ENCODE results near the gene POP7.
"Not testable (repeated sequence)": the region's sequence is repeated elsewhere in the genome, so short reads cannot be mapped to it uniquely, and the experiment has no call there.

Gene POP7

GRCh38 chr7:100705753-100706671, at the start of gene POP7:
POP7 (plus strand) TSS chr7:100706121; CDS start chr7:100706831, 710 bp downstream.
- Histone ChIP-seq H3K9ac (ENCODE audit: low read depth in 1 of 2, low read length in 2 of 2) (peak within 1 kb of the TSS; percentile 79 to 97), H3K36me3 (ENCODE audit: control insufficient read depth in 2 of 2, insufficient read depth in 2 of 2, low read length in 2 of 2) (peaks cover 0 to 2% of the 10 kb centered on the region in 2 donors), H3K27ac (ENCODE audit: low read depth in 2 of 2, low read length in 2 of 2) (peak within 1 kb of the TSS; percentile 85 to 97), H3K9me3 (ENCODE audit: control insufficient read depth in 2 of 2, low read length in 2 of 2) (no peaks in the 10 kb centered on the region), H3K4me1 (ENCODE audit: control insufficient read depth in 2 of 2, insufficient read depth in 2 of 2, low read length in 2 of 2) (peaks cover 13 to 15% of the 10 kb centered on the region in 2 donors), H3K27me3 (ENCODE audit: control insufficient read depth in 2 of 2, insufficient read depth in 2 of 2, low read length in 2 of 2) (no peaks in the 10 kb centered on the region), H3K4me3 (ENCODE audit: low read length in 2 of 2) (peak within 1 kb of the TSS; percentile 88 to 93)

GRCh38 chr7:100662194-100662776, 43.6 kb upstream of the POP7 start:
- not testable (repeated sequence) for H3K9ac ChIP-seq (ENCODE audit: low read depth in 1 of 2, low read length in 2 of 2); H3K4me1 ChIP-seq (ENCODE audit: control insufficient read depth in 2 of 2, insufficient read depth in 2 of 2, low read length in 2 of 2); H3K4me3 ChIP-seq (ENCODE audit: low read length in 2 of 2); H3K36me3 ChIP-seq (ENCODE audit: control insufficient read depth in 2 of 2, insufficient read depth in 2 of 2, low read length in 2 of 2); H3K9me3 ChIP-seq (ENCODE audit: control insufficient read depth in 2 of 2, low read length in 2 of 2); H3K27ac ChIP-seq (ENCODE audit: low read depth in 2 of 2, low read length in 2 of 2); H3K27me3 ChIP-seq (ENCODE audit: control insufficient read depth in 2 of 2, insufficient read depth in 2 of 2, low read length in 2 of 2)

- Histone ChIP-seq H3K9me3 (ENCODE audit: control insufficient read depth in 2 of 2, low read length in 2 of 2) (no peaks in the 10 kb centered on the region), H3K36me3 (ENCODE audit: control insufficient read depth in 2 of 2, insufficient read depth in 2 of 2, low read length in 2 of 2) (no peaks in the 10 kb centered on the region), H3K27ac (ENCODE audit: low read depth in 2 of 2, low read length in 2 of 2) (no peak overlapping the region), H3K27me3 (ENCODE audit: control insufficient read depth in 2 of 2, insufficient read depth in 2 of 2, low read length in 2 of 2) (no peaks in the 10 kb centered on the region), H3K4me1 (ENCODE audit: control insufficient read depth in 2 of 2, insufficient read depth in 2 of 2, low read length in 2 of 2) (no peaks in the 10 kb centered on the region), H3K9ac (ENCODE audit: low read depth in 1 of 2, low read length in 2 of 2) (no peak overlapping the region), H3K4me3 (ENCODE audit: low read length in 2 of 2) (no peak overlapping the region)
These were observed 40.7 kb upstream of the POP7 start for GRCh38 chr7:100665168-100665726.

DNA sequence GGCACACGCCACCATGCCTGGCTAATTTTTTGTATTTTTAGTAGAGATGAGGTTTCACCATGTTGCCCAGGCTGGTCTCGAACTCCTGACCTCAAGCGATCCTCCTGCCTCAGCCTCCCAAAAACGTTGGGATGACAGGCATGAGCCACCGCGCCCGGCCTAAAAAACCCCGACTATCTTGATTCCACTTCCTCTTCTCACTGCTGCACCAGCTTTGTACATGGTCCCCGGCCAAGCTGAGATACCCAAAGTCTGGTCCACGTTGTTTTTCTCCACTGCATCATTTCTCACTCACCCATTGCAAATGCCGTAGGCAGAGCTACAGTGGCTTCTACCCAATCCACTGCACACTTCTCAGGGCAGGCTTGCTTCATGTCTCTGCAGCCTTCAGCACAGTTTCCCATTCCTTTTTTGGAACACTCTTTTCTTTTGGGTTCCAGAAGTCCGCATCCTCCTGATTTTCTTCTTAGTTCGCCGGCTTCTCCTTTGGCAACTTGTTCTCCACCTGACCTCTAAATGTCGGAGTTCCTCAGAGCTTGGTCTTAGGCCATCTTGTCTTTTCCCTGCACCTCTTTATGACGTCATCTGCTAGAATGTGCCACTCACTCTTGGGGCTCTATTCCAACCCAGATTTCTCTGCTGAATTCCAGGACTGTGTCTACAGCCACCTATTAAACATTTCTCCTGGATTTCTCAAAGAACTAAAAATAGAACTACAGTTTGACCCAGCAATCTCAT, 38.4 kb upstream of the POP7 start:
- no peak overlapping the region for H3K27ac ChIP-seq (ENCODE audit: low read depth in 2 of 2, low read length in 2 of 2)
- no peaks in the 10 kb centered on the region for H3K36me3 ChIP-seq (ENCODE audit: control insufficient read depth in 2 of 2, insufficient read depth in 2 of 2, low read length in 2 of 2)

DNA sequence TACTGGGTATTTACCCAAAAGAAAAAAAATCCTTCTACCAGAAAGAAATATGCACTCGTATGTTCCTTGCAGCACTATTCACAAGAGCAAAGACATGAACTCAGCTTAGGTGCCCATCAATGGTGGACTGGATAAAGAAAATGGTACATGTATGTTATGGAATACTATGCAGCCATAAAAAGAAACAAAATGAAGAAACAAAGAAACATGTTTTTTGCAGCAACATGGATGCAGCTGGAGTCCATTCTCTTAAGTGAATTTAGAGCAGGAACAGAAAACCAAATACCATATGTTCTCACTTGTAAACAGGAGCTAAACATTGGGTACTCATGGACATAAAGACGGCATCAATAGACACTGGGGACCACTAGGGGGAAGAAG, 37.9 kb upstream of the POP7 start:
- H3K36me3 ChIP-seq (ENCODE audit: control insufficient read depth in 2 of 2, insufficient read depth in 2 of 2, low read length in 2 of 2), result no peaks in the 10 kb centered on the region
- no peak overlapping the region for H3K4me3 ChIP-seq (ENCODE audit: low read length in 2 of 2)
- no peak overlapping the region for H3K27ac ChIP-seq (ENCODE audit: low read depth in 2 of 2, low read length in 2 of 2)
- H3K9me3 ChIP-seq (ENCODE audit: control insufficient read depth in 2 of 2, low read length in 2 of 2), result no peaks in the 10 kb centered on the region
- H3K4me1 ChIP-seq (ENCODE audit: control insufficient read depth in 2 of 2, insufficient read depth in 2 of 2, low read length in 2 of 2), result peaks cover 2 to 4% of the 10 kb centered on the region in 2 donors
- H3K27me3 ChIP-seq (ENCODE audit: control insufficient read depth in 2 of 2, insufficient read depth in 2 of 2, low read length in 2 of 2), result no peaks in the 10 kb centered on the region
- H3K9ac ChIP-seq (ENCODE audit: low read depth in 1 of 2, low read length in 2 of 2), result no peak overlapping the region

More for the DNA sequence above, 38.4 kb upstream of the POP7 start:
- Histone ChIP-seq H3K9ac (ENCODE audit: low read depth in 1 of 2, low read length in 2 of 2) (no peak overlapping the region), H3K9me3 (ENCODE audit: control insufficient read depth in 2 of 2, low read length in 2 of 2) (no peaks in the 10 kb centered on the region), H3K4me3 (ENCODE audit: low read length in 2 of 2) (no peak overlapping the region), H3K4me1 (ENCODE audit: control insufficient read depth in 2 of 2, insufficient read depth in 2 of 2, low read length in 2 of 2) (no peaks in the 10 kb centered on the region), H3K27me3 (ENCODE audit: control insufficient read depth in 2 of 2, insufficient read depth in 2 of 2, low read length in 2 of 2) (no peaks in the 10 kb centered on the region)

- not testable (repeated sequence) for H3K27me3 ChIP-seq (ENCODE audit: control insufficient read depth in 2 of 2, insufficient read depth in 2 of 2, low read length in 2 of 2); H3K27ac ChIP-seq (ENCODE audit: low read depth in 2 of 2, low read length in 2 of 2); H3K4me1 ChIP-seq (ENCODE audit: control insufficient read depth in 2 of 2, insufficient read depth in 2 of 2, low read length in 2 of 2); H3K4me3 ChIP-seq (ENCODE audit: low read length in 2 of 2); H3K9ac ChIP-seq (ENCODE audit: low read depth in 1 of 2, low read length in 2 of 2); H3K36me3 ChIP-seq (ENCODE audit: control insufficient read depth in 2 of 2, insufficient read depth in 2 of 2, low read length in 2 of 2); H3K9me3 ChIP-seq (ENCODE audit: control insufficient read depth in 2 of 2, low read length in 2 of 2)
These were observed 36.8 kb upstream of the POP7 start for GRCh38 chr7:100669106-100669505.

- H3K9me3 ChIP-seq (ENCODE audit: control insufficient read depth in 2 of 2, low read length in 2 of 2), result no peaks in the 10 kb centered on the region
- peaks cover 2 to 6% of the 10 kb centered on the region in 2 donors for H3K4me1 ChIP-seq (ENCODE audit: control insufficient read depth in 2 of 2, insufficient read depth in 2 of 2, low read length in 2 of 2)
These were observed 35.8 kb upstream of the POP7 start for GRCh38 chr7:100670074-100670473.

GRCh38 chr7:100671353-100672327, 34.3 kb upstream of the POP7 start:
- Histone ChIP-seq H3K9ac (ENCODE audit: low read depth in 1 of 2, low read length in 2 of 2) (no peak overlapping the region), H3K36me3 (ENCODE audit: control insufficient read depth in 2 of 2, insufficient read depth in 2 of 2, low read length in 2 of 2) (peaks cover under 1 to 3% of the 10 kb centered on the region in 2 donors)

More at GRCh38 chr7:100670074-100670473, 35.8 kb upstream of the POP7 start:
- Histone ChIP-seq H3K27ac (ENCODE audit: low read depth in 2 of 2, low read length in 2 of 2) (no peak overlapping the region), H3K4me3 (ENCODE audit: low read length in 2 of 2) (no peak overlapping the region), H3K9ac (ENCODE audit: low read depth in 1 of 2, low read length in 2 of 2) (no peak overlapping the region), H3K36me3 (ENCODE audit: control insufficient read depth in 2 of 2, insufficient read depth in 2 of 2, low read length in 2 of 2) (no peaks in the 10 kb centered on the region), H3K27me3 (ENCODE audit: control insufficient read depth in 2 of 2, insufficient read depth in 2 of 2, low read length in 2 of 2) (no peaks in the 10 kb centered on the region)

GRCh38 chr7:100673302-100673941, 32.5 kb upstream of the POP7 start, which contains the start of gene GNB2:
GNB2 (plus strand) TSS chr7:100673740; CDS start chr7:100676266, 2,526 bp downstream.
- peaks cover 6 to 11% of the 10 kb centered on the region in 2 donors for H3K4me1 ChIP-seq (ENCODE audit: control insufficient read depth in 2 of 2, insufficient read depth in 2 of 2, low read length in 2 of 2)
- H3K9ac ChIP-seq (ENCODE audit: low read depth in 1 of 2, low read length in 2 of 2), result peak within 1 kb of the TSS; percentile 96 to 97
- H3K4me3 ChIP-seq (ENCODE audit: low read length in 2 of 2), result peak within 1 kb of the TSS; percentile 85 to 89
- H3K27me3 ChIP-seq (ENCODE audit: control insufficient read depth in 2 of 2, insufficient read depth in 2 of 2, low read length in 2 of 2), result no peaks in the 10 kb centered on the region
- peaks cover 18 to 21% of the 10 kb centered on the region in 2 donors for H3K36me3 ChIP-seq (ENCODE audit: control insufficient read depth in 2 of 2, insufficient read depth in 2 of 2, low read length in 2 of 2)
- no peaks in the 10 kb centered on the region for H3K9me3 ChIP-seq (ENCODE audit: control insufficient read depth in 2 of 2, low read length in 2 of 2)
- peak within 1 kb of the TSS; percentile 97 to 99 for H3K27ac ChIP-seq (ENCODE audit: low read depth in 2 of 2, low read length in 2 of 2)

More at GRCh38 chr7:100671353-100672327, 34.3 kb upstream of the POP7 start:
- no peaks in the 10 kb centered on the region for H3K27me3 ChIP-seq (ENCODE audit: control insufficient read depth in 2 of 2, insufficient read depth in 2 of 2, low read length in 2 of 2)
- H3K4me3 ChIP-seq (ENCODE audit: low read length in 2 of 2), result no peak overlapping the region
- H3K9me3 ChIP-seq (ENCODE audit: control insufficient read depth in 2 of 2, low read length in 2 of 2), result no peaks in the 10 kb centered on the region
- peaks cover 6 to 9% of the 10 kb centered on the region in 2 donors for H3K4me1 ChIP-seq (ENCODE audit: control insufficient read depth in 2 of 2, insufficient read depth in 2 of 2, low read length in 2 of 2)
- H3K27ac ChIP-seq (ENCODE audit: low read depth in 2 of 2, low read length in 2 of 2), result no peak overlapping the region

Measured in mucosa of rectum (tissue), 2 donors.